Sigmoid colon (tissue), 7 donors: ENCODE data around the gene NUPR1. TPM values are rescaled to one million over a fixed set of nuclear protein-coding genes. Genes with fewer than 3 reads are reported as not detected.

Source experiments
- DNase-seq: peaks from one replicate; pipeline ENCODE4 v3.0.0-alpha.2; 2019
- H3K27ac ChIP-seq, 4 donors: fragments of 200-600 bp; sonication (generic); one replicate each; pipeline ENCODE4 v1.5.1; 2016 to 2019; ENCODE audit warnings: mild to moderate bottlenecking in 1 of 4
- H3K27me3 ChIP-seq, 3 donors: fragments of 200-600 bp; sonication (generic); one replicate each; pipeline ENCODE4 v1.5.1; 2019; ENCODE audit warnings: mild to moderate bottlenecking in 1 of 3
- H3K36me3 ChIP-seq, 4 donors: fragments of 200-600 bp; sonication (generic); one replicate each; pipeline ENCODE4 v1.5.1; 2016 to 2019
- H3K4me1 ChIP-seq, 4 donors: fragments of 200-600 bp; sonication (generic); one replicate each; pipeline ENCODE4 v1.5.1; 2017 to 2019
- H3K4me3 ChIP-seq, 4 donors: fragments of 200-600 bp; sonication (generic); one replicate each; pipeline ENCODE4 v1.5.1; 2017 to 2019; ENCODE audit warnings: mild to moderate bottlenecking in 2 of 4, moderate library complexity in 1 of 4
- H3K9me3 ChIP-seq, 4 donors: fragments of 200-600 bp in 3 of 4; sonication (generic) in 3 of 4; one replicate each; pipeline versions ENCODE4 v1.5.1 to v1.6.1; 2013 to 2019
- CTCF ChIP-seq, 4 experiments: fragments of 450-650 bp in 3 of 4; fragments of 200-600 bp in 1 of 4; IDR thresholded peaks; one replicate each; pipeline ENCODE4 v1.5.1; 2016 to 2019; ENCODE audit warnings: antibody characterized with exemption in 4 of 4, mild to moderate bottlenecking in 3 of 4, moderate library complexity in 2 of 4
- EP300 ChIP-seq, 4 donors: sonication (generic); formaldehyde crosslinking; IDR thresholded peaks; one replicate each; pipeline ENCODE4 v1.6.1; 2017; ENCODE audit warnings: antibody characterized with exemption in 4 of 4
- POLR2A ChIP-seq, 2 donors: fragments of 450-650 bp; IDR thresholded peaks; one replicate each; pipeline ENCODE4 v1.6.1; 2016; ENCODE audit warnings: antibody characterized with exemption in 2 of 2, mild to moderate bottlenecking in 2 of 2, moderate library complexity in 2 of 2
- POLR2AphosphoS5 ChIP-seq, 4 donors: sonication (generic); formaldehyde crosslinking; IDR thresholded peaks; one replicate each; pipeline ENCODE4 v1.6.1; 2017; ENCODE audit warnings: antibody characterized with exemption in 4 of 4
- WGBS, 2 donors: extraction: QIAGEN DNeasy Blood & Tissue Kit; methylation state at CpG; one replicate each; pipeline ENCODE4 v1.1.7; 2013; 5-methylcytosine and 5-hydroxymethylcytosine counted together
- intact Hi-C: fragments of 100-400 bp; cut with DNase I; formaldehyde crosslinking; loops from one replicate; pipeline ENCODE4 v1.15.1; 2023
- polyA plus RNA-seq, 3 donors: library from polyadenylated mRNA; stranded (reverse); fragments of 200-250 nt; gene quantifications; one replicate each; pipeline ENCODE4 v1.2.3, GENCODE V29; 2013
- total RNA-seq, 4 donors: library from RNA; depleted of rRNA; stranded (reverse); fragments of >200 nt; gene quantifications; one replicate each; pipeline ENCODE4 v1.1.0, GENCODE V29; 2016
- donor health status: healthy with polysubstance abuse.
- donor health status: Bipolar disorder and iron deficiency.
- donor health status: healthy.

Gene NUPR1
- total RNA-seq (10 to 100 TPM; 54.3 to 83.9 (median 63.4) TPM), polyA plus RNA-seq (100 to 1,000 TPM in 2 of 3 donors, 10 to 100 TPM in 1; 48.6 to 318 (median 171) TPM)

- Histone ChIP-seq H3K27me3 (no peaks in the 10 kb centered on the region), H3K4me3 (peak within 1 kb of the TSS; percentile 55 to 62 (median 57)), H3K36me3 (peaks cover 8 to 26% (median 15%) of the 10 kb centered on the region in 4 donors), H3K27ac (peak within 1 kb of the TSS; percentile 87 to 97 (median 94)), H3K9me3 (no peaks in the 10 kb centered on the region), H3K4me1 (peaks cover 0 to 51% (median 31%) of the 10 kb centered on the region in 4 donors)
- WGBS, 2 donors: 9 to 45% methylated on average over 22 of the region's 22 CpGs
- peak; percentile 100 for DNase-seq
- no peak for TF ChIP-seq CTCF (IDR thresholded peaks at IDR 0.05)
- peak; percentile 95 to 96 (median 96) for TF ChIP-seq POLR2AphosphoS5 (IDR thresholded peaks at IDR 0.05)
- TF ChIP-seq POLR2A (IDR thresholded peaks at IDR 0.05): peak; percentile 79 to 91
- peak in 2 of 4 donors; percentile 63 to 86 for TF ChIP-seq EP300 (IDR thresholded peaks at IDR 0.05)
- intact Hi-C loops: loop anchor here (2.0 kb wide), 2 partner anchors 14 to 46 kb away; partner anchors contain the start of genes CLN3 and SGF29
Observed at GRCh38 chr16:28538733-28539596, at the start of gene NUPR1. Gene NUPR1, minus strand, starts transcription at chr16:28538974. Its CDS starts 67 bp downstream, at chr16:28538907.

- H3K9me3 ChIP-seq: no peaks in the 10 kb centered on the region
- H3K27ac ChIP-seq: no peak overlapping the region
- no peaks in the 10 kb centered on the region for H3K27me3 ChIP-seq
- no peaks in the 10 kb centered on the region for H3K4me1 ChIP-seq
- no peak for DNase-seq
- intact Hi-C loops: no loop called here
- no peak overlapping the region for H3K4me3 ChIP-seq
- peaks cover 31 to 94% (median 52%) of the 10 kb centered on the region in 4 donors for H3K36me3 ChIP-seq
- 87 to 92% methylated on average over 8 of the region's 8 CpGs for whole genome bisulfite sequencing, 2 donors
- no peak for TF ChIP-seq CTCF (IDR thresholded peaks at IDR 0.05)
- TF ChIP-seq POLR2A (IDR thresholded peaks at IDR 0.05): no peak
Observed at GRCh38 chr16:28587386-28587785, 48.6 kb upstream of the NUPR1 start.

- H3K4me3 ChIP-seq: no peak overlapping the region
- TF ChIP-seq EP300 (IDR thresholded peaks at IDR 0.05) (no peak), POLR2AphosphoS5 (IDR thresholded peaks at IDR 0.05) (no peak), POLR2A (IDR thresholded peaks at IDR 0.05) (no peak), CTCF (IDR thresholded peaks at IDR 0.05) (no peak)
- peaks cover 31 to 100% (median 59%) of the 10 kb centered on the region in 4 donors for H3K36me3 ChIP-seq
- no peaks in the 10 kb centered on the region for H3K9me3 ChIP-seq
- no peak overlapping the region for H3K27ac ChIP-seq
- intact Hi-C loops: no loop called here
- H3K4me1 ChIP-seq: no peaks in the 10 kb centered on the region
- H3K27me3 ChIP-seq: no peaks in the 10 kb centered on the region
- WGBS, 2 donors: 93% methylated on average over 3 of the region's 3 CpGs
- no peak for DNase-seq
Observed at GRCh38 chr16:28586466-28586865, 47.7 kb upstream of the NUPR1 start.

- Histone ChIP-seq H3K36me3 (peaks cover 31 to 100% (median 55%) of the 10 kb centered on the region in 4 donors), H3K4me1 (no peaks in the 10 kb centered on the region), H3K9me3 (no peaks in the 10 kb centered on the region), H3K27me3 (no peaks in the 10 kb centered on the region), H3K4me3 (no peak overlapping the region), H3K27ac (no peak overlapping the region)
- DNase-seq: no peak
- TF ChIP-seq POLR2AphosphoS5 (IDR thresholded peaks at IDR 0.05) (no peak), POLR2A (IDR thresholded peaks at IDR 0.05) (no peak)
- intact Hi-C loops: no loop called here
- 43 to 79% methylated on average over 11 of the region's 11 CpGs for WGBS, 2 donors
Observed at GRCh38 chr16:28585674-28586073, 46.9 kb upstream of the NUPR1 start.

GRCh38 chr16:28580726-28581315, 42.0 kb upstream of the NUPR1 start:
- intact Hi-C loops: no loop called here
- Histone ChIP-seq H3K27ac (no peak overlapping the region), H3K27me3 (no peaks in the 10 kb centered on the region), H3K4me3 (no peak overlapping the region), H3K36me3 (peaks cover 10 to 64% (median 25%) of the 10 kb centered on the region in 4 donors), H3K9me3 (no peaks in the 10 kb centered on the region), H3K4me1 (no peaks in the 10 kb centered on the region)
- DNase-seq: no peak
- TF ChIP-seq CTCF (IDR thresholded peaks at IDR 0.05) (no peak), POLR2A (IDR thresholded peaks at IDR 0.05) (no peak), EP300 (IDR thresholded peaks at IDR 0.05) (no peak), POLR2AphosphoS5 (IDR thresholded peaks at IDR 0.05) (no peak)
- WGBS, 2 donors: 96 to 97% methylated on average over 15 of the region's 15 CpGs
